H1 (cell line): Measurements from ENCODE around the gene FAM241A. TPM values are rescaled to one million over a fixed set of nuclear protein-coding genes. Genes with fewer than 3 reads are reported as not detected.

ENCODE experiments used
- CTCF ChIA-PET: fragments of 300-600 bp; sonication (Branson Sonifier 250); formaldehyde crosslinking; loops from one replicate; lab custom pipeline; 2021; ENCODE audit not compliant: partially characterized antibody; lab: Charles Lee
- POLR2A ChIA-PET: fragments of 300-600 bp; sonication (Branson Sonifier 250); formaldehyde crosslinking; loops from one replicate; lab custom pipeline; 2021; ENCODE audit warnings: inconsistent platforms; ENCODE audit not compliant: partially characterized antibody; lab: Charles Lee
- DNase-seq, 2 experiments: peaks; one replicate each; pipeline versions ENCODE4 v3.0.0 to v3.0.0-alpha.2; 2010 to 2022; ENCODE audit warnings: low spot score in 2 of 2, low read depth in 1 of 2, mixed read lengths in 1 of 2
- FAIRE-seq: peaks from 2 replicates; lab custom pipeline; 2011; peaks lifted over from hg19 to GRCh38; lab: Jason Lieb, UNC
- H2AFZ ChIP-seq: 2 replicates; pipeline ENCODE4 v1.8.1; 2012; ENCODE audit warnings: low read length, inconsistent platforms
- H2AK5ac ChIP-seq: 2 replicates; pipeline ENCODE4 v1.6.1; 2013; ENCODE audit warnings: low read depth, low read length
- H2BK120ac ChIP-seq: replicated peaks from 2 replicates; pipeline ENCODE3; 2013; ENCODE audit warnings: low read depth, low read length, inconsistent platforms
- H2BK12ac ChIP-seq: 2 replicates; pipeline ENCODE4 v1.6.1; 2013; ENCODE audit warnings: low read depth, low read length
- H2BK15ac ChIP-seq: 2 replicates; pipeline ENCODE4 v1.6.1; 2013; ENCODE audit warnings: low read length
- H2BK20ac ChIP-seq: 2 replicates; pipeline ENCODE4 v1.6.1; 2013; ENCODE audit warnings: low read length
- H2BK5ac ChIP-seq: 2 replicates; pipeline ENCODE4 v1.6.1; 2013; ENCODE audit warnings: low read depth, low read length
- H3K14ac ChIP-seq: 2 replicates; pipeline ENCODE4 v1.6.1; 2013; ENCODE audit warnings: inconsistent platforms; ENCODE audit not compliant: insufficient read length
- H3K18ac ChIP-seq: 2 replicates; pipeline ENCODE4 v1.6.1; 2013; ENCODE audit warnings: low read length; ENCODE audit errors: extremely low read depth
- H3K23ac ChIP-seq: 2 replicates; pipeline ENCODE4 v1.6.1; 2013; ENCODE audit warnings: inconsistent platforms; ENCODE audit not compliant: insufficient read length
- H3K23me2 ChIP-seq: 2 replicates; pipeline ENCODE4 v1.6.1; 2013; ENCODE audit warnings: low read depth, low read length
- H3K27ac ChIP-seq: 2 replicates; pipeline ENCODE4 v1.6.1; 2011; ENCODE audit warnings: low read depth, low read length, inconsistent platforms
- H3K27me3 ChIP-seq, 4 experiments: replicated peaks in 1 of 4; 1 replicate in 1 of 4; 2 replicates in 3 of 4; pipeline versions ENCODE4 v1.6.1 to v1.8.1; 2011 to 2013; ENCODE audit warnings: low read length in 3 of 4, mild to moderate bottlenecking in 3 of 4, inconsistent platforms in 2 of 4, mixed read lengths in 2 of 4, moderate library complexity in 1 of 4; ENCODE audit not compliant: control insufficient read depth in 3 of 4, insufficient read depth in 3 of 4; ENCODE audit errors: extremely low read depth in 1 of 4
- H3K36me3 ChIP-seq, 4 experiments: 2 replicates each; pipeline versions ENCODE4 v1.6.1 to v1.8.1; 2011 to 2013; ENCODE audit warnings: mild to moderate bottlenecking in 4 of 4, low read length in 3 of 4, moderate library complexity in 2 of 4, control low read depth in 1 of 4, inconsistent platforms in 1 of 4; ENCODE audit not compliant: insufficient read depth in 4 of 4, control insufficient read depth in 2 of 4
- H3K4ac ChIP-seq: replicated peaks from 2 replicates; pipeline ENCODE3; 2013; ENCODE audit warnings: low read length, low read depth, mixed read lengths, inconsistent platforms; ENCODE audit not compliant: insufficient read length
- H3K4me1 ChIP-seq, 4 experiments: replicated peaks in 1 of 4; 1 replicate in 1 of 4; 2 replicates in 3 of 4; pipeline versions ENCODE4 v1.6.1 to v1.8.1; 2011 to 2013; ENCODE audit warnings: low read length in 3 of 4, inconsistent platforms in 2 of 4, mixed read lengths in 1 of 4; ENCODE audit not compliant: insufficient read depth in 4 of 4, control insufficient read depth in 3 of 4
- H3K4me2 ChIP-seq, 2 experiments: 2 replicates each; pipeline versions ENCODE4 v1.6.1 to v1.8.1; 2011 to 2013; ENCODE audit warnings: low read depth in 2 of 2, low read length in 2 of 2, control low read depth in 1 of 2, inconsistent platforms in 1 of 2, mild to moderate bottlenecking in 1 of 2; ENCODE audit not compliant: insufficient read depth in 1 of 2
- H3K4me3 ChIP-seq, 4 experiments: fragments of 200-600, 300-600 bp in 1 of 4; sonication (generic), shearing (Covaris generic), sonication (Bioruptor Twin) in 1 of 4; 2 replicates each; pipeline versions ENCODE4 v1.5.1 to v1.8.1; 2011 to 2016; ENCODE audit warnings: low read length in 4 of 4, low read depth in 3 of 4, control low read depth in 2 of 4, inconsistent platforms in 2 of 4, mild to moderate bottlenecking in 2 of 4, mixed read lengths in 1 of 4, moderate library complexity in 1 of 4; ENCODE audit not compliant: insufficient read depth in 2 of 4; ENCODE audit errors: extremely low read depth in 1 of 4
- H3K56ac ChIP-seq: replicated peaks from 2 replicates; pipeline ENCODE3; 2013; ENCODE audit warnings: low read depth, mild to moderate bottlenecking, mixed read lengths, low read length, inconsistent platforms; ENCODE audit not compliant: insufficient read length
- H3K79me1 ChIP-seq: 2 replicates; pipeline ENCODE4 v1.6.1; 2013; ENCODE audit warnings: low read depth, low read length, control low read depth
- H3K79me2 ChIP-seq, 2 experiments: 2 replicates each; pipeline versions ENCODE4 v1.6.1 to v1.8.1; 2012 to 2013; ENCODE audit warnings: low read length in 2 of 2, mild to moderate bottlenecking in 2 of 2, inconsistent platforms in 1 of 2; ENCODE audit not compliant: insufficient read depth in 2 of 2, control insufficient read depth in 1 of 2
- H3K9ac ChIP-seq, 4 experiments: replicated peaks in 1 of 4; 1 replicate in 1 of 4; 2 replicates in 3 of 4; pipeline versions ENCODE4 v1.6.1 to v1.8.1; 2011 to 2013; ENCODE audit warnings: low read depth in 3 of 4, low read length in 3 of 4, control low read depth in 2 of 4, mild to moderate bottlenecking in 2 of 4, moderate library complexity in 2 of 4, inconsistent platforms in 1 of 4; ENCODE audit errors: extremely low read depth in 1 of 4
- H3K9me3 ChIP-seq, 2 experiments: 2 replicates each; pipeline versions ENCODE4 v1.6.1 to v1.8.1; 2012 to 2013; ENCODE audit warnings: mild to moderate bottlenecking in 2 of 2, moderate library complexity in 2 of 2, control low read depth in 1 of 2, inconsistent platforms in 1 of 2, low read depth in 1 of 2, low read length in 1 of 2, mixed read lengths in 1 of 2; ENCODE audit not compliant: insufficient read depth in 2 of 2
- H4K20me1 ChIP-seq, 2 experiments: replicated peaks in 1 of 2; 2 replicates each; pipeline versions ENCODE3 to v1.8.1; 2011 to 2013; ENCODE audit warnings: inconsistent platforms in 2 of 2, low read length in 2 of 2, mild to moderate bottlenecking in 1 of 2; ENCODE audit not compliant: insufficient read depth in 2 of 2, control insufficient read depth in 1 of 2
- H4K5ac ChIP-seq: 2 replicates; pipeline ENCODE4 v1.6.1; 2013; ENCODE audit warnings: low read length, low read depth, mixed read lengths, inconsistent platforms; ENCODE audit not compliant: insufficient read length
- H4K8ac ChIP-seq: 2 replicates; pipeline ENCODE4 v1.8.0; 2013; ENCODE audit warnings: mild to moderate bottlenecking, moderate library complexity, low read length, inconsistent platforms; ENCODE audit not compliant: insufficient read depth; ENCODE audit errors: extremely low read depth
- H4K91ac ChIP-seq: replicated peaks from 2 replicates; pipeline ENCODE3; 2013; ENCODE audit warnings: low read length, mixed read lengths, inconsistent platforms; ENCODE audit not compliant: insufficient read length
- BCL11A ChIP-seq, 2 experiments: IDR thresholded peaks; one replicate each; pipeline ENCODE4 v1.6.1; 2011; ENCODE audit warnings: low read depth in 2 of 2, low read length in 2 of 2, mild to moderate bottlenecking in 2 of 2
- CEBPB ChIP-seq: IDR thresholded peaks from 2 replicates; pipeline ENCODE4 v1.6.1; 2012; ENCODE audit warnings: low read depth, low read length
- CHD1 ChIP-seq: IDR thresholded peaks from 2 replicates; pipeline ENCODE4 v1.6.1; 2012; ENCODE audit warnings: low read depth, low read length, improper control_type of control experiment
- CTBP2 ChIP-seq: IDR thresholded peaks from 2 replicates; pipeline ENCODE4 v1.7.0; 2011; ENCODE audit warnings: borderline replicate concordance, mild to moderate bottlenecking, moderate library complexity, mixed read lengths, low read length; ENCODE audit not compliant: insufficient read depth, insufficient read length
- FOSL1 ChIP-seq: IDR thresholded peaks from 2 replicates; pipeline ENCODE4 v1.6.1; 2011; ENCODE audit warnings: mild to moderate bottlenecking, low read depth, low read length, moderate library complexity; ENCODE audit not compliant: insufficient read depth
- HDAC6 ChIP-seq: IDR thresholded peaks from one replicate; pipeline ENCODE4 v1.7.1; 2012; ENCODE audit warnings: low read depth, mild to moderate bottlenecking, inconsistent platforms, low read length, moderate library complexity
- KDM1A ChIP-seq: fragments of 200-600, 300-600 bp; sonication (generic); IDR thresholded peaks from 2 replicates; pipeline ENCODE4 v1.7.1; 2016; ENCODE audit warnings: mild to moderate bottlenecking, low read length, borderline replicate concordance
- NANOG ChIP-seq: IDR thresholded peaks from 2 replicates; pipeline ENCODE4 v1.6.1; 2011; ENCODE audit warnings: low read length, low read depth, mild to moderate bottlenecking, inconsistent platforms; ENCODE audit not compliant: insufficient read depth, poor library complexity, severe bottlenecking
- NRF1 ChIP-seq: IDR thresholded peaks from 2 replicates; pipeline ENCODE4 v1.6.1; 2011; ENCODE audit warnings: mild to moderate bottlenecking, low read depth, low read length, improper control_type of control experiment
- PHF8 ChIP-seq: fragments of 200-600 bp; sonication (generic); conservative IDR thresholded peaks from 2 replicates; pipeline ENCODE4 v1.7.1; 2012; ENCODE audit warnings: low read depth, mild to moderate bottlenecking, inconsistent platforms, low read length, moderate library complexity
- POLR2A ChIP-seq, 2 experiments: IDR thresholded peaks; 1 replicate in 1 of 2; 2 replicates in 1 of 2; pipeline ENCODE4 v1.6.1; 2011; ENCODE audit warnings: low read depth in 2 of 2, low read length in 2 of 2, mild to moderate bottlenecking in 2 of 2; ENCODE audit errors: control extremely low read depth in 1 of 2
- SIRT6 ChIP-seq: IDR thresholded peaks from one replicate; pipeline ENCODE4 v1.7.1; 2012; ENCODE audit warnings: low read length, inconsistent platforms
- TBP ChIP-seq: IDR thresholded peaks from 2 replicates; pipeline ENCODE4 v1.6.1; 2011; ENCODE audit warnings: low read depth, low read length, improper control_type of control experiment
- USF2 ChIP-seq: IDR thresholded peaks from 2 replicates; pipeline ENCODE4 v1.6.1; 2011; ENCODE audit warnings: low read length, improper control_type of control experiment
- WGBS, 2 experiments: shearing (Covaris generic) in 1 of 2; methylation state at CpG; one replicate each; pipeline versions ENCODE4 v1.1.6 to v1.1.7; 2013 to 2015; ENCODE audit warnings: low lambda C conversion rate in 2 of 2, mixed read lengths in 2 of 2, inconsistent platforms in 1 of 2, low coverage in 1 of 2, missing lambda C conversion rate in 1 of 2; ENCODE audit not compliant: insufficient replicate concordance in 2 of 2, insufficient coverage in 1 of 2, insufficient read length in 1 of 2; ENCODE audit errors: extremely low coverage in 1 of 2, missing lambda C conversion rate in 1 of 2; 5-methylcytosine and 5-hydroxymethylcytosine counted together
- polyA plus RNA-seq, 7 experiments: library from polyadenylated mRNA; depleted of rRNA in 3 of 7; stranded (reverse) in 5 of 7; unstranded in 2 of 7; fragments of >200 nt in 5 of 7; fragments of 200-250 nt in 2 of 7; gene quantifications; 1 replicate in 5 of 7; 2 replicates in 1 of 7; 4 replicates in 1 of 7; pipeline versions ENCODE4 v1.2.1 to v1.2.3, GENCODE V29; 2011 to 2013; ENCODE audit warnings: missing spikeins in 2 of 7, mixed read lengths in 2 of 7
- total RNA-seq: library from RNA; stranded (reverse); fragmentation: NEBNext Ultra II Directional; extraction: Animal tissue kit (Norgen Biotek cat#: 25700); gene quantifications from 2 replicates; pipeline ENCODE4 v1.2.1, GENCODE V29; 2021

FAM241A gene
- total and polyA plus RNA-seq, 2 of the 8 experiments (the other 6 are each of a cell fraction or from before 2014, with no cell fraction given), result 0.20 to 0.73 TPM

- ChIA-PET POLR2A (interaction anchor here (1.3 kb wide), 1 partner anchor 9 kb away, joined by 4 read pairs; no protein-coding TSS in a partner anchor), CTCF (no interaction called here)
- H3K56ac ChIP-seq, result no peak overlapping the region
- WGBS, 2 experiments, result 100% methylated on average over 2 of the region's 2 CpGs; no CpG with 5 or more reads in 1 of the 2 experiments
- H4K8ac ChIP-seq, result no peak overlapping the region
- no peak overlapping the region for H2BK15ac ChIP-seq
- H3K4me3 ChIP-seq, result no peak overlapping the region
- no peak overlapping the region for H3K23ac ChIP-seq
- H3K9me3 ChIP-seq, result no peaks in the 10 kb centered on the region
- H3K79me1 ChIP-seq, result no peaks in the 10 kb centered on the region
- H2BK120ac ChIP-seq, result no peak overlapping the region
- no peak overlapping the region for H2AK5ac ChIP-seq
- no peaks in the 10 kb centered on the region for H3K79me2 ChIP-seq
- H3K23me2 ChIP-seq, result no peaks in the 10 kb centered on the region
- DNase-seq, result no peak
- no peak overlapping the region for H3K27ac ChIP-seq
- H4K20me1 ChIP-seq, result no peaks in the 10 kb centered on the region
- no peak overlapping the region for H3K18ac ChIP-seq
- H4K91ac ChIP-seq, result no peak overlapping the region
- no peak overlapping the region for H2BK20ac ChIP-seq
- H2BK12ac ChIP-seq, result no peak overlapping the region
- no peaks in the 10 kb centered on the region for H3K4me1 ChIP-seq
- H3K14ac ChIP-seq, result no peak overlapping the region
- no peak overlapping the region for H3K4me2 ChIP-seq
- no peak overlapping the region for H2AFZ ChIP-seq
- H3K9ac ChIP-seq, result no peak overlapping the region
- no peak for FAIRE-seq
- no peak overlapping the region for H3K4ac ChIP-seq
- no peak overlapping the region for H2BK5ac ChIP-seq
- no peaks in the 10 kb centered on the region for H3K27me3 ChIP-seq
- H3K36me3 ChIP-seq, result no peaks in the 10 kb centered on the region; a peak in 1 of 8 replicates
- H4K5ac ChIP-seq, result no peak overlapping the region
- TF ChIP-seq HDAC6, result no peak
- no peak for TF ChIP-seq USF2
- TF ChIP-seq CHD1, result no peak
- no peak for TF ChIP-seq PHF8
- TF ChIP-seq NRF1, result no peak
- no peak for TF ChIP-seq CTBP2
- TF ChIP-seq CEBPB, result no peak
- TF ChIP-seq NANOG, result no peak
- TF ChIP-seq FOSL1, result no peak
- TF ChIP-seq KDM1A, result no peak
- TF ChIP-seq SIRT6, result no peak
- TF ChIP-seq POLR2A (IDR thresholded peaks at IDR 0.05; ENCODE audit: control extremely low read depth in 1 of 2, low read depth in 2 of 2, low read length in 2 of 2), result no peak
- TF ChIP-seq TBP, result no peak
- TF ChIP-seq BCL11A (IDR thresholded peaks at IDR 0.05; ENCODE audit: low read depth in 2 of 2, low read length in 2 of 2), result no peak
These were observed 25.2 kb upstream of the FAM241A start for GRCh38 chr4:112120021-112120420.
